Sigmoid colon (tissue), 3 donors: ENCODE data around the gene KIF2A.

Experiments
- CTCF ChIP-seq, 4 experiments: fragments of 450-650 bp in 3 of 4; fragments of 200-600 bp in 1 of 4; IDR thresholded peaks; one replicate each; pipeline ENCODE4 v1.5.1; 2016 to 2019; ENCODE audit warnings: antibody characterized with exemption in 4 of 4, mild to moderate bottlenecking in 3 of 4, moderate library complexity in 2 of 4
- POLR2A ChIP-seq, 2 donors: fragments of 450-650 bp; IDR thresholded peaks; one replicate each; pipeline ENCODE4 v1.6.1; 2016; ENCODE audit warnings: antibody characterized with exemption in 2 of 2, mild to moderate bottlenecking in 2 of 2, moderate library complexity in 2 of 2

GRCh38 chr5:62346748-62347147 is 40.7 kb downstream of the KIF2A start:
- TF ChIP-seq CTCF (IDR thresholded peaks at IDR 0.05) (no peak), POLR2A (IDR thresholded peaks at IDR 0.05) (no peak)
